ENCODE data around the gene DCTN4. TPM values are rescaled to one million over a fixed set of nuclear protein-coding genes. Genes with fewer than 3 reads are reported as not detected.

DCTN4 gene
- total RNA-seq, result 68.6 and 73.3 TPM in 2 replicates
- long read RNA-seq, full-length matches to known transcripts, result 24 of 119 reads
- long read RNA-seq, partial matches to known transcripts, result 26 of 119 reads
- long read RNA-seq, other reads (novel, unspliced or antisense), result 69 of 119 reads

DNA sequence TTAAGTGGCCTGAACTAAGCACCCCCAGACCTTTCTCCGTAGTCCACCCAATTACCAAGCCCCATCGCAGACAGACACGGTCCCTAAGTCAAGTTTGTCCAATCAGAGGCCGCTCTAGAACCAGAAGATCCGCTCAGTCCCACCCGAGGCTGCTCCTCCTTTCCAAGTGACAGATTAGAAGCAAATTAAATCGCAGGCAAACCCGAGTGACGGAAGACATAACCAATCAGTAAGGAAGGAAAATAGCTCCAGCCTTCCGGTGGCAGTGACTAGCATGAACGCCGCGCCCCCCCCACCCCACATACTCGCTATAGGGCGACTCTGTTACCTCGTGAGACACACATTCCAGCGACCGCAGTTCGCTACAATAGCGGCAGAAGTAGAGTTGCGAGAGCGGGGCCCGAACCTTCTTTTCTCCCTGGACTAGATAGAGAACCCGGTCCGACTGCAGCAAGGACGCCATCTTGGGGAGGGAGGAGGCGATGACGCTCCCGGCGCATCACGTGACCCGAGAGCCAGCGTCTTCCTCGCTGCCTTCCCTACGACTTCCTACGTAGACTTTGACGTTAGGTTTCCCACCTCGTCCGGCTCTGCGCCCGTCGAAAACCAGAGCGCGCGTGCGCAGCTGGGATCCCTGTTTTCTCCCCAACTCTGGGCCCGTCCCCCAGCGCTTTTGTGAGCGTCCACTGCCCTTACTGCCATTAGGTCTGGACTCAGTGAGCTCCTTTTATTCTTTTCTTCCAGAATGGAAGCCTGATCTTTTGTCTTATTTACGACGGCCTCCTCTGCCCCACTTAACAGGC, at the start of gene DCTN4:
Gene DCTN4 (minus strand): TSS at position 487 of the 803 bp plus-strand sequence. CDS start 24 bp downstream, at position 463.
- Mint-ChIP-seq H3K4me3 (ENCODE audit: low read depth) (no peak within 1 kb of the TSS), H3K4me1 (ENCODE audit: low read depth) (peaks cover 10% of the 10 kb centered on the region), H3K36me3 (ENCODE audit: insufficient read depth) (peaks cover 13% of the 10 kb centered on the region), H3K27me3 (peaks cover 2% of the 10 kb centered on the region), H3K27ac (no peak within 1 kb of the TSS), H3K9me3 (ENCODE audit: low read depth) (peaks cover 4% of the 10 kb centered on the region)
- DNase-seq (ENCODE audit: low spot score, unreplicated experiment), result peak; percentile 85
- TF ChIP-seq CTCF (IDR thresholded peaks at IDR 0.05; ENCODE audit: unreplicated experiment), result no peak

DNA sequence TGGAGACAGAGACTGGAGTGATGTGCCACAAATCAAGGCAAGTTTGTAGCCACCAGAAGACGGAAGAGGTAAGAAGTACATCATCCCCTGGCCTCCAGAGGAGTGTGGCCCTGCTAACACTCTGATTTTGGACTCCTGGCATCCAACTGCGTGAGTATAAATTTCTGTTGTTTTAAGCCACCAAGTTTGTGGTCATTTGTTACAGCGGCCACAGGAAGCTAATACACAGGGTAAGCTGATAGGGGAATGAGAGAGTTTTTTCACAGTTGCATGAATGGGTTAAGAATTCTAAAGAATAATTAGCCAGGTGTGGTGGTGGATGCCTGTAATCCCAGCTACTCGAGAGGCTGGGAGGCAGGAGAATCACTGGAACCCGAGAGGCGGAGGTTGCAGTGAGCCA, 45.6 kb upstream of the DCTN4 start:
- Mint-ChIP-seq H3K27me3 (peaks cover 45% of the 10 kb centered on the region), H3K36me3 (ENCODE audit: insufficient read depth) (no peaks in the 10 kb centered on the region), H3K4me1 (ENCODE audit: low read depth) (peaks cover 7% of the 10 kb centered on the region), H3K4me3 (ENCODE audit: low read depth) (no peak overlapping the region), H3K9me3 (ENCODE audit: low read depth) (peaks cover 13% of the 10 kb centered on the region), H3K27ac (no peak overlapping the region)
- DNase-seq (ENCODE audit: low spot score, unreplicated experiment), result no peak
- no peak for TF ChIP-seq CTCF (IDR thresholded peaks at IDR 0.05; ENCODE audit: unreplicated experiment)

- no peak overlapping the region for H3K27ac Mint-ChIP-seq
- peaks cover 1% of the 10 kb centered on the region for H3K36me3 Mint-ChIP-seq (ENCODE audit: insufficient read depth)
- peak; percentile 57 for TF ChIP-seq CTCF (IDR thresholded peaks at IDR 0.05; ENCODE audit: unreplicated experiment)
- H3K4me3 Mint-ChIP-seq (ENCODE audit: low read depth), result peak overlapping the region; percentile 71
- H3K4me1 Mint-ChIP-seq (ENCODE audit: low read depth), result peaks cover 1% of the 10 kb centered on the region
- peaks cover 4% of the 10 kb centered on the region for H3K9me3 Mint-ChIP-seq (ENCODE audit: low read depth)
- no peak for DNase-seq (ENCODE audit: low spot score, unreplicated experiment)
- peaks cover 34% of the 10 kb centered on the region for H3K27me3 Mint-ChIP-seq
Measured at GRCh38 chr5:150801117-150801927, 42.5 kb upstream of the DCTN4 start.

- peaks cover 1% of the 10 kb centered on the region for H3K36me3 Mint-ChIP-seq (ENCODE audit: insufficient read depth)
- H3K27ac Mint-ChIP-seq, result no peak overlapping the region
Measured at GRCh38 chr5:150797384-150797783, 38.6 kb upstream of the DCTN4 start.

More at GRCh38 chr5:150797384-150797783, 38.6 kb upstream of the DCTN4 start:
- Mint-ChIP-seq H3K4me1 (ENCODE audit: low read depth) (peaks cover 1% of the 10 kb centered on the region), H3K27me3 (peaks cover 4% of the 10 kb centered on the region), H3K4me3 (ENCODE audit: low read depth) (no peak overlapping the region), H3K9me3 (ENCODE audit: low read depth) (no peaks in the 10 kb centered on the region)
- no peak for TF ChIP-seq CTCF (IDR thresholded peaks at IDR 0.05; ENCODE audit: unreplicated experiment)
- no peak for DNase-seq (ENCODE audit: low spot score, unreplicated experiment)

All from progenitor cell of endocrine pancreas (in vitro differentiated cells).